ENCODE results near the gene LHX1.

The LHX1 gene

DNA sequence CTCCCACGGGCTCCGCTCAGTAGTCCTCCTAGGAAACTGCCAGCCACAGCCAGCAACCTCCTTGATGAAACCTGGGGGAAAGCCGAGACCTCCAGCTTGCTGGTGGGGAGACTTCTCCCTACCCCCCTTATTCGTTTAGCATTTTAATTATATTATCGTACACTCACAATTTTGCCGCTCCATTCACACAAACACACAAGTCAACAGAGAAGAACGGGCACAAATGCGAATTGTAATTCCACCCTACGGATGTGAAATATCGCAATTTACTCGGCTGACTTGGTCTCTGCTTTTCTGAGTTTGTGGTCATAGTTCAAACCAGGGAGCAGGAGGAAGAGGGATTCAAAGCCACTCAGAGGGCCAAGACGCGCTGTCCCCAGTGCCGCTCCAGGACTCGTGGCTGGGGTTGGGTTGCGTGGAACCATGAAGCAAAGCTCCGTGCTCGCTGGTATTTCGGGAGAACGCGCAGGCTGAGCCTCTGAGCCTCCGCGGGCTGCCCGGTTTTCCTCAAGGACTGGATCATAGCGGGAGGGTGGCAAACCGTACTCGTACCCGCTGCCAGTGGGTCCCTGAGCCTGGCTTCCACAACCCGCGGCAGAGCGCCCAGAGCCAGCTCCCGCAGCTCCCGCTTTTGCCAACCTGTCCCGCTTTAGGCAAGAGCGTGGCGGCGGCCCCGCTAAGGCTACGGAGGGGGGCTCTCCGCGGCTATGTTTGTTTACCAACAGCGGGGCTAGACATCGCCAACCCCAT, 2.0 kb downstream of the LHX1 start:
- no peak for DNase-seq (ENCODE audit: low read depth, low spot score)

GRCh38 chr17:36939802-36940312, 2.6 kb downstream of the LHX1 start:
- no peak for DNase-seq (ENCODE audit: low read depth, low spot score)

- DNase-seq (ENCODE audit: low read depth, low spot score), result no peak
Observed at GRCh38 chr17:36940313-36941264, 3.3 kb downstream of the LHX1 start.

DNA sequence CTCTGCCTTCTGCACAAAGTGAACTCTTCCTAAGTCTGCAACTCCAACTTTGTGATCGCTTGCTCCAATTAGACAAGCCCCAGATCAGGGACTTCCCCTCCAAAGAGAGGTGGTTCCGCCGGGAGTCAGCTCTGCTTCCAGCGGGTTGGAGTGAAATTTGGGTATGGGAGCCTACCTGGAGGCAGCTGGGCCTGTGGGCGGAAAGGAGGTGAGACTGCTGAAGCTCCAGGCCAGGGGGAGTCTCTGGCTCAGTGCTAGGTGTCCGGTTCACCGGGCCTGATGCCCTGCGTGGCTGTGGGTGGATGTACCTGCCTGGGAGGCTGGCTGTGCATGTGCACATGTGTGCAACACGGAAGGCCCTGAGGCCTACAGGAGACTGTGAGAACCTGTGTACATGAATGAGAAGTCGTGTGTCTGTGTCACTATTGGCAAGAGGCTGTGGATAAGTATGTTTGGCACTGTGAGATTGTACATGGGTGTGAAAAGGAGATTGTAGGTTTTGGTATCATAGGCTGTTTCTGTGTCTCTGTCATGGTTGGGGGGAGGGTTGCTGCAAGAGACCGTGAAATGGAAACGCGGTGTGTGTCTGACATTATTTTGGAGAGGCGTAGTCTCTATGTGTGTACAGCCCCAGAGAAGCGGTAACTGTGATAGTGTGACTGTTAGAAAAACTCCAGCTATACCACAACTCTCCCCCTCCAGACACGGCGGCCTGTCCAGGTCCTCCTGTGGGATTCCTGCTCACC, 4.2 kb downstream of the LHX1 start:
- DNase-seq (ENCODE audit: low read depth, low spot score), result no peak

- DNase-seq (ENCODE audit: low read depth, low spot score), result no peak
Observed at GRCh38 chr17:36942019-36942599, 4.8 kb downstream of the LHX1 start.

GRCh38 chr17:36942631-36943125, 5.4 kb downstream of the LHX1 start:
- DNase-seq (ENCODE audit: low read depth, low spot score), result no peak

DNA sequence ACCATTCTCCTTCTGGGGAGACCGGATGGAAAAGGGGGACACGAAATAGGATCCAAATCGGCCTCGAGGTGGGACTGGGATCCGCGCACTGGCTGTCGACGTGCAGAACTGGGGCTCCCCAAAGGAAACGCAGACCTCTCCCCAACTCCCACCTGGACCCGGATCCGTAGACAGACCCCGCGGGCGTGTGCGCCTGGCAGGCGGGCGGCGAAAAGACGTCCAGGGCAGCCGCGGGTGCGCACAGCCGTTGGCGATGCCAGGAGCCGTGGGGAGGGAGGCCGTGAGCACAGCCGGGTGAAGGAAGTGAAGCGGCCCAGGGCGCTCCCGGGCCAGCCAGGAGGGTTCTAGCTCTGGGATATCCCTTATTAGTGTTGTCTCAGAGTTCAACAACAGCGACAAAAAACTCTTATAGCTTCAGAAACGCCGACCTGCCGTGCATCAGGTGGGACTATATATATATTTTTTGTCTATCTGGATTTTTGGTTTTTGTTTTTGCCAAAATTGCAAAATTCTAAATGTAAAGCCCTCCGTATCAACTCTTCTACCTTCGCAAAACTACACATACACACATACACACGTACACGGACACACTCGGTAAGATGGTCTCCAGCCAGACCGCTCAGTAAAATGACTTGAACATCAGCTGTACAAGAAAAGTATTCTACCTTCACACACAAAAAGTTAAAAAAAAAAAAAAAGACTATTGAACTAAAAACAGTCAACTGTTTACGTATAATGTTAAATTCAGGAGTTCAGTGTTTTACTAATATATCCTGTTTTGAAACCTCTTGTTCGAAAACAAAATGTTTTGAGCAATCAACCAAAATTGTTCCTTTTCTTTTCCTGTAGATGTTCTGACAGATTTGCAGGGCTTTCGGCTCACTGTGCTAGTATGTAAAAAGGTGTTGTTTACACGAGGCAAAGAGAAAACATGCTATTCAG, 6.2 kb downstream of the LHX1 start:
- no peak for DNase-seq (ENCODE audit: low read depth, low spot score)

DNA sequence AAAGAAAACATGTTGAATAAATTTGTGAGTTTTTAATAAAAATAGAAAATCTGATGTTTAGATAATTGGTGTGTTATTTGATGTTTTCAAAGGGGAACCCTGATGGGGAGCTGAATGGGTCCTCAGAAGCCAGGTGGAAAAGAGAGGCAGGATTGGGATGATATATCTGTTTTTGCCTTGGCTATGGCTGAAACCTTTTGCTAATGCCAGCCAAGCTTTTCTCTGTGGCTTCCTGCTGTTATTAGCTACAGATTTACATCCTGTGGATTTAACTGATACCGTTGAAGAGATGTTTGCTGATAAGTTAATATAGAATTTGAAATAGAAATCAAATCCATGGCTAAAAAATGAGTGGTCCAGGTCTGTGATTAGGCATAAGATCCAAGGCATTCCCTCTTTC, 7.3 kb downstream of the LHX1 start:
- no peak for DNase-seq (ENCODE audit: low read depth, low spot score)

GRCh38 chr17:36945140-36945539, 7.9 kb downstream of the LHX1 start:
- DNase-seq (ENCODE audit: low read depth, low spot score), result no peak

GRCh38 chr17:36945959-36946725, 8.9 kb downstream of the LHX1 start:
- no peak for DNase-seq (ENCODE audit: low read depth, low spot score)

DNA sequence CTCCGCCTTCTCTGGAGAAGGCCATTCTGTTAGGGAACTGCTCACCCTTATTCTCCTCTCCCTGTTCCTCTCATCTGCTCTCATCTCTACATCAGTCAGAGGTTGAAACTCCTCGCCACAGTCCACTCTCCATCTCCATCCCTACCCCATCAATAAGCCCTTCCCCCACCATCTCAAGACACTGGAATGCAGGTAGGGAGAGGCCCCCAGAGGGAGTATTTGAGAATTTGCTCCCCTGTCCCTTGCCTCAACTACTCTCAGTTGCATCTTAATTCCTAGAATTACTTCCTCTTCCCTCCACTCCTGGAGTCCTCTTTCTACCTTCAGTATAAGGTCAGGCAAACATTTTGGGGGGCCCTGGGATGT, 9.4 kb downstream of the LHX1 start:
- no peak for DNase-seq (ENCODE audit: low read depth, low spot score)

DNA sequence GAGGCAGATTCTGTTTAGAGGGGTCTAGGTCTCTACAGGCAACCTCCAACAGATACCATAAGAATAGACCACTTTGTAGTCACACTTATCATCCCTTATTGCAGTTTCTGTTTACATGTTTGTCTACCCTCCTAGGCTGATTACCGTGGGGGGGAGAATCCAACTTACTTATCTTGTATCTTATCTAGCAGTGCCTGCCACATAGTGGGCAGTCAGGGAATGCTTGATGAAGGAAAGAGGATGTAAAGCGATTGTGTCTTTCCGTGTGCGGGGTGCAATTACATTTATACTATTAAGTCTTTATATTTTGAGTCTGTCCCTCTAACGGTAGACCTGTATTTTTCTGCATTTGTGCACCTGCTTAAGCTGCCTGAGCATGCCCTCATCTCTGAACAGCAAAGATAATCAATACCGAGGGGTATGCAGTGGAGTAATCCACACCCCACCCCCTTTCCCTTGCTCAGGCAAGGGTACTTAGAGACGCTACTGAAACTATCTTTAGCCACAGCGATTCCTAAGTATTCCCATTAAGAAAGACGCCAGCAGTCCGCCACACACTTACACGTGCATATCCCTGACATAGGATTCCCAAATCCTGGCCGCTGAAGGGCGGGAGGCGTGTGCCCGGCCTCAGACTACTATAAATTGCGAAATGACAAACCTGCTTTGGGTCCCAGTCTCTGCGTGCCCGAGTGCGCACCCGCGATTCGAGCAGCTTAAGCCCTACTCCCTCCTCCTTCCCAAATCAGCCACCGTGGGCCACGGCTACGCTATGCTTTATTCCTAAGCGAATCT, 10.8 kb downstream of the LHX1 start:
- DNase-seq (ENCODE audit: low read depth, low spot score), result no peak

GRCh38 chr17:36948717-36949460, 11.6 kb downstream of the LHX1 start, which contains the start of gene AATF:
Gene AATF (plus strand): TSS chr17:36948954. CDS start chr17:36949126, 172 bp downstream.
- no peak for DNase-seq (ENCODE audit: low read depth, low spot score)

GRCh38 chr17:36949461-36949927, 12.2 kb downstream of the LHX1 start:
- no peak for DNase-seq (ENCODE audit: low read depth, low spot score)

- DNase-seq (ENCODE audit: low read depth, low spot score), result no peak
Observed at GRCh38 chr17:36950027-36950426, 12.8 kb downstream of the LHX1 start.

- no peak for DNase-seq (ENCODE audit: low read depth, low spot score)
Observed at GRCh38 chr17:36951084-36951789, 14.0 kb downstream of the LHX1 start.

DNA sequence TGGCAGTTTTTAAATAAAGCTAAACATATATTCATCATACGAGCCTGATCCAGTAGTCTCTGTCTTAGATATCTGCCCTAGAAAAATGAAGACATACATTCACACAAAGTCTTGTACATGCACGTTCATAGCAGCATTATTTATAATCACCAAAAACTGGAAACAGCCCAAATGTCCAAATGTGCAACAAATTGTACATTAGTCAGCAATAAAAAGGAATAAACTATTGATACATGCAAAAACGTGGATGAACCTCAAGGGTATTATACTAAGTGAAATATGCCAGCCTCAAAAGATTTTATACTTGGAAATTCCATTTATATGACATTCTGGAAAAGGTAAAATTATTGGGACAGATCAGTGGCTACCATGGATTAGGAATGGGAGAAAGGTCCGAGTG, 34.2 kb downstream of the LHX1 start:
- DNase-seq (ENCODE audit: low read depth, low spot score), result no peak

Data from iPS DF 19.7 (cell line).